DMS79 treated with DMSO at 0.1 percent for 48 hours (cell line): ENCODE results near the gene TAS1R1.

Source experiments
- DNase-seq: peaks from one replicate; lab custom pipeline; 2025; lab: John Stamatoyannopoulos, UW

Gene TAS1R1

DNA sequence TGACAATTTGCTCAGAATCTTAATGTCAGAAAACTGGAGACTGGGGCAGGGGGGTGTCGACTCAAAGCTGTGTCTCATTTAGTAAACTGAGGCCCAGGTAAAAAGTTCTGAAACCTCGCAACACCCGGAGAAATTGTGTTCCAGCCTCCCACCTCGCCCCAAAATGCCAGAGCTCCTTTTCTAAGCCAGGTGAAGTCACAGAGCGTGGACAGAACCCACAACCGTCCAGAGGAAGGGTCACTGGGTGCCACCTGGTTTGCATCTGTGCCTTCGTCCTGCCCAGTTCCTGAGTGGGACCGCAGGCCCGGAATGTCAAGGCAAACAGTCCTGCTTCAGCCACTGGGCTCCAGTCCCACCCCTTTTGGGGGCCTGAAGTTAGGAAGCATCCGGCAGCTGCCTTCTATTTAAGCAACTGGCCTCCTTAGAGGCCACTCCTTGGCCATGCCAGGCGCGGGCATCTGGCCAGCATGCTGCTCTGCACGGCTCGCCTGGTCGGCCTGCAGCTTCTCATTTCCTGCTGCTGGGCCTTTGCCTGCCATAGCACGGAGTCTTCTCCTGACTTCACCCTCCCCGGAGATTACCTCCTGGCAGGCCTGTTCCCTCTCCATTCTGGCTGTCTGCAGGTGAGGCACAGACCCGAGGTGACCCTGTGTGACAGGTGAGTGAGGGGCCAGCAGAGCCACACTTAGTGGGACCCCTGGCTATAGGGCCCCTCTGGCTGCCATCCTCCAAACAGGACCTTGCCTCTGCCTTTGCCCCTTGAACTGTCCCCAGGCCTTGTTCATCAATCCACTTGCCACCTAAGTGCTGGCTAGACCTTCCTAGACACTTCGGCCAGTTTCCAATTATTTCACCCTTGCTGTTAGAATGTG, at the start of gene TAS1R1:
TAS1R1 (plus strand) TSS at position 401 of the 872 bp plus-strand sequence; CDS start at position 468, 67 bp downstream.
- DNase-seq = no peak

- no peak for DNase-seq
Observed at GRCh38 chr1:6505367-6506209, 49.5 kb upstream of the TAS1R1 start.

DNA sequence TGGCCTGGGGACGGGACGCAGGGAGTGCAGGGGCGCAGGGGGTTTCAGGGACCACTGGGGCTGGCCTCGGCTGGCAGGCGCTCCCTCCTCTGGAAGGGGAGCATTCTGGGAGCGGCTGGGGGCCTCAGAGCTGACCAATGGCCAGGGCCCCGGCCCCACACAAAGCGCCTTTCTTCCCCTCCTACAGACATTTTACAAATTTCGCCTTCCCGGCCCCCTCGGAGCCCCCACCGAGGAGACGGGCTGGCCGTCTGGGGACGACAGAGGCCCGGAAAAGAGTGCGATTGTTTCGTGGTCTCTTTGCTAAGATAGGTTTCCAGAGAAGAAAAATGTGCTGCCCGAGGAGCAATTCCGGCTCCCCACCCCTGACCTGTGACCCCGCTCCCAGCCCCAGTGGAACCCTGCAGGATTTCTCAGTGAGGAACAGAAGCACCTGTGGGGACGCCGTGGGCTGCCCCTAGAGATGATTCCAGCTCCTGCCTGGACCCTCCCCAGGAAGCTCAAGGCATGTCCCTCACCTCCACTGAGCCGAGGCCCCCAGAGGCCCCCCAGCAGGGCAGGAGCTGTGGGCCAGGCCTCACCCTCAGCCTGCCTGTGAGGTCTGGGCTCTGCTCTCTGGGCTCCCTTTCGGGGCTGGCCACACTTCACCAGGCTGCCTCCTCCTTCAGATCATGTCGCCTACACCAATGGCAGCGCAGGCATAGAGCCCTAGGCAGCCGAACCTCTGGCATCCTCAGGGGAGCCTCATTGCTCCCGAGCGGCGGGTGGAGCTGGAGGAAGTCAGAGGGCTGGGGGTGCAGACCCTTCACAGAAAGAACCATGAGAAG, 48.7 kb upstream of the TAS1R1 start:
- DNase-seq = no peak

- no peak for DNase-seq
Observed at GRCh38 chr1:6507037-6507428, 48.1 kb upstream of the TAS1R1 start.

- DNase-seq = no peak
Observed at GRCh38 chr1:6507461-6507911, 47.6 kb upstream of the TAS1R1 start.

DNA sequence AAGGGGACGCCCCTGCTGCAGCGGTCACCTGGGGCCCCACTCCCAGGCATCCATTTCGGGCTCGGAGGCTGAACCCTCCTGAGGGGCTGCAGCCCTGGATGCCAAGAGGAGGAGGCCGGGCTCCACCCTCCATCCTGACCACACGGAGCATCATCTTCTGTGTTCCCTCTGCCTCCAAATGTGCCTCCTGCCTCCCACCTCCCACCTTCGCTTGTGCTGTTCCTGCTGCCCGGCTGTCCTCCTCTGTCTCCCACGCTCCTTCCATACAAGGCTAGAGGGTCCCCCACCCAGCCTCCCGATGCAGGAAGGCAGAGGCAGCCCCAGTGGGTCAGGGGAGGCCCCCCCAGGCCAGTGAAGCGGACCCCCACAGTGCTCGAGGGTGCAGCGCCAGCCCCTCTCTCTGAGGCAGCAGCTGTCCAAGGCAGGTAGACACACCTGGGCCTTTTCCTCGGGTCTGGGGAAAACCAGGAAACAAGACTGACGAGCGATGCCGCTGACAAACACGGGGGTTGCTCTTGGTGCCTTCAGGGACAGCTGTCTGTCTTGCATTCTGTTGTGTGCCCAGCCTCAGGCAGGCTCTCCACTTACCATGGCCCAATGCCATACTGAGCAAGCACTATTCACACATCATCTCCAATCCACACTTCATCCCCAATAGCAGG, 46.8 kb upstream of the TAS1R1 start:
- DNase-seq = peak; percentile 10

GRCh38 chr1:6508816-6509189, 46.3 kb upstream of the TAS1R1 start:
- DNase-seq = no peak

- no peak for DNase-seq
Observed at GRCh38 chr1:6509220-6509918, 45.7 kb upstream of the TAS1R1 start.

DNA sequence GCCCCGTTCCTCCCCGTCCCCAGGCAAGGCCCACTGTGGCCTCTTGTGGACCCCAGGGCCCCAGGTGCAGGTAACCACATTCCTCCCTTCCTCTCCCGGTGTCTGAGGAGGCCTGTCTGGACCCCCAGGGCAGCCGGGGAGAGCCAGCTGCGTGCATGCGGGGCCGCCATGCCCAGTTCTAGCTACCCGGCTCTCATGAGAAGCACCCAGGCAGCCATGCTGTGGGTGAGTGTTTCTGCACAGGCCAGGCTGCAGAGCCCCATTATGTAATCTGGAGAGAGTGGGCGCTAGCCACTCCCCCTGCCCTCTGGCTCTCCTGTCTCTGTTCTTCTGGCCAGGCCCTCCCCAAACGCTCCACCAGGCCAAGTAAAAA, 45.2 kb upstream of the TAS1R1 start:
- DNase-seq = no peak

DNA sequence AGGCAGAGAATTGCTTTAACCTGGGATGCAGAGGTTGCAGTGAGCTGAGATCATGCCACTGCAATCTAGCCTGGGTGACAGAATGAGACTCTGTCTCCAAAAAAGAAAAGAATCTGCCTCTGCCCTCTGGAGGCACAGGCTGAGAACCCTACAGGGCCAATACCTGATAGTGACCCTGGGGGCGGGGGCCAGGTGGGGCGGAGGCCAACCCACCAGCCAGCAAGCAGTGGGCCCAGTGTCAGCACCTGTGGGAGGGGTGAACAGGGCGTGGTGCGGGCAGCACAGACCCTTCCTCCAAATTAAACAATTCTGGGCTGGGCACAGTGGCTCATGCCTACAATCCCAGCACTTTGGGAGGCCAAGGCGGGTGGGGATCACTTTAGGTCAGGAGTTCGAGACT, 44.6 kb upstream of the TAS1R1 start:
- no peak for DNase-seq

GRCh38 chr1:6511056-6511455, 44.1 kb upstream of the TAS1R1 start:
- peak; percentile 16 for DNase-seq

DNA sequence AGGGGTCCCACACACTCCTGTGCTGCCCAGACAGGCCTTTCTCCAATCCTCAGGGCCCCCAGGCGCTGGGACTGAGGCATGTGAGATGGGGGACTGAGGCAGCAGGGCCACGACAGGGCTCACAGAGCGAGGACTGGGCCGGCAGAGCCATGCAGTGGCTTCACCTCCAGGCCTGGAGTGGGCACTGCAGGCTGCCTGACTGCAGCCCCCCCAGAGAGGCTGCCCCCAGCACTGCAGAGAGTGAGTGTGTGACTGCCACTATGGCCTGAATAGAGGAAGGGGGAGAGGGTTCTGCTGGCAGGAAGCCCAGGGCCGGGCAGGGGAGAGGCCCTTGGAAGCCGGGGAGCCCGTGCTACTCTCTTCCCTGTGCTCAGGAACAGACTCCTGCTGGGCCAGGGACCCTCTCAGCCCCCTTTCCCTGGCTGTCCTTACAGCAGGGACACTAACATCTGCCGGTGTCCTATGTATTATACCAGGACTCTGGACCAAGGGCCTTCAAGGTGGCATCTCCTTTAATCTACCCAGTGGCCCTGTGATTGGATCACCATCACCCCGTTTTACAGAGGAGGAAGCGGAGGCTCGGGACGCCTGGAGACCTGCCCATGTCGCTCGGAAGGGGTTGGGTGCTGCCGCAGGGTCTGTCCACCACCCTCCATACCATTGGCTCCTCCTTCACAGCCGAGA, 43.4 kb upstream of the TAS1R1 start:
- DNase-seq = peak; percentile 36

GRCh38 chr1:6512245-6512907, 42.7 kb upstream of the TAS1R1 start:
- DNase-seq = no peak

DNA sequence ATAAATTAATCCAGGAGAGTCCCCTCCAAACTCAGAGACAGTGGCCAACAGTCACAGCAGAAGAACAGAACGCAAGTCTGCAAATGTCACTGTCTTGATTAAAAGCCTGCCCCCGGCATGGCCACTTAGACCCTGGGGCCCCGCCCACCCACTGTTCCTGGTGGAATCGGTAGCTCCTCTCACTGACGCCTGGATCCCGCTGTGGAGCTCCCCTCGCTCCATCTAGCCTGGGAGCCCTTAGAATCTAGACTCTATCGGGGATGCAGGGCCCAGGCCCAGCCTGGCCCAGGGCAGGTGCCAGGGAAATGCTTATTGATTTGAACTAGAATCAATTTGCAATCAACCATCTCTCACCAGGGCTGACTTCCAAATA, 42.2 kb upstream of the TAS1R1 start:
- DNase-seq = no peak

- DNase-seq = no peak
Observed at GRCh38 chr1:6513320-6513801, 41.7 kb upstream of the TAS1R1 start.

DNA sequence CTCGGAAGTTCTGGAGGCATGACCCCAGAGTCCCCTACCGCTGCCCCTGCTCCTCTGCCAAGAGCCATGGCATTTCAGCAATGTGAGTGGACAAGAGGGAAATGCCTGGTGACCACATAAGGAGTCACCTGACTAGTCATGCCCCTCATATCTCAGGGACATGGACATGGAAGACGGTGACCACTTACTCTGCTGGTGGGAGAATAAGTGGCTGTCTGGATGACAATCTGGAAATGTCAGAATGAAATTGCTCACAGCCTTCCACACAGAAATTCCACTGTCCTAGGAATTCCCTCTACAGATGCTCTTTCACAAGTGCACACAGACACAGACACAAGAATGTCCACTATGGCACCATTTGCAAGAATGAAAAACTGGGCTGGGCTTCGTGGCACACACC, 39.3 kb upstream of the TAS1R1 start:
- DNase-seq = no peak

DNA sequence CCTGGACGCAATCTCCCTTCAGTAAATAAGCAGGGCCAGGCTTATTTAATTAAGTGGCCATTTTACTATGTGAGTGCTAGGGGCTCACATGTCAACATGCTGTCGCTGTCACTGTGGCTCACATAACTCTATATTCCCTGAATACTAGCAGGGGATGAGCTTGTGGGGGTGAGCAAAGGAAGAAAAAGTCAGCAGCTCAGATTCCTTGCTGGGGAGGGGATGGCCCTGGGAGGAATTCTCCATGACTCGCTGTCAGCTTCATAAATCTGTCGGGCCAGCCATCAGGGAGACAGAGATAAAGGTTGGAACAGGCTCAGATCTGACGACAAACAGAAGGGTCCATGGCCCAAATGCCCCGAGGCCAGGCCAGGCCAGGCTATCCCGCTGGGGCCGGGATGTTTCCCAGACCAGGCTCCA, 37.7 kb upstream of the TAS1R1 start:
- no peak for DNase-seq

DNA sequence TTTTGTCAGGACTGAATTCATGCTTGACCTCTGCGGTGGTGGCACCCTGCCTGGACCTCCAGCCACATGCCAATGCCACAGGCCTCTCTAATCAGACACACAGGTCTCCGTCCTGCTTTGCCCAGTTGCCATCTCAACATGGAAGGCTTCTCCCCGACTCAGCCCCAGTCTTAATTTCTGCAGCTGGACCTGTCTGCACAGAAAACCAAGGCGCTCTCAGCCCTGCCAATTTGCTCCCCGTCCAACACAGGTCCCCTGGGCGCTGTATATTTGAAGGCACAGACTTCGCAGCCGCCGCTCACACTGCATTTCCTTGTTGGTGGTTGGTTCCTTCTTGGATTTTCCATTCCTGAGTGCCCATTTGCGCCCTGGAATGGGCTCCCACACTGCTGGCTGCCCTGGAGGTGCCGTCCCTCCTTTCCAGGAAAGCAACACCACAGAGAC, 35.6 kb upstream of the TAS1R1 start:
- peak; percentile 90 for DNase-seq

GRCh38 chr1:6519935-6520671, 35.0 kb upstream of the TAS1R1 start:
- peak; percentile 96 for DNase-seq
